ENCODE results near the gene TECR. TPM values are rescaled to one million over a fixed set of nuclear protein-coding genes. Genes with fewer than 3 reads are reported as not detected.

Gene TECR
- total RNA-seq, 1 experiment from 2014 or later = 294 TPM

DNA sequence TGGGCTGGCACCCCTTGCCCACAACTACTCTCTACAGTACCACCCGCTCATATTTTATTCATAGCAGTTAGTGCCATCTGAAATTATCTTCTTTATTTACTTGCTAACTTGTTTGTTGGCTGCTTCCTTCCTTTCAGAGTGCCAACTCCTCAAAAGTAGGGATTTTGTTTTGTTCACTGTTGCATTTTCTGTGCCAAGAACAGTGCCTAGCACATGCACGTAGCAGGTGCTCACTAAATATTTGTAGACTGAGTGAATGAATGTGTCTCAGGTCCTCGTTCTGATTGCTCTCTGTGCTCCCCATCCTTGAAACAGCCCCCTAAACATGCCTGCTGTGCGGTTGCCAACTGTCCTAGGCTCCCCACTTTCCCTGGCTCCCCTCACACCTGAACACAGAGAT lies 35.0 kb upstream of the TECR start:
- Histone ChIP-seq H3K9me3 (ENCODE audit: insufficient read depth, low read depth) (no peaks in the 10 kb centered on the region), H2AFZ (no peak overlapping the region), H3K36me3 (ENCODE audit: low read depth) (peaks cover 24% of the 10 kb centered on the region), H3K4me1 (replicated peaks; ENCODE audit: insufficient read depth) (peaks cover 34% of the 10 kb centered on the region), H3K4me3 (peak overlapping the region; percentile 99), H3K9me2 (ENCODE audit: insufficient read depth) (no peaks in the 10 kb centered on the region), H3K27ac (peak overlapping the region; percentile 91), H4K20me1 (ENCODE audit: insufficient read depth) (peaks cover 46% of the 10 kb centered on the region), H3F3A (ENCODE audit: insufficient read depth, low read depth) (peaks cover 57% of the 10 kb centered on the region), H3K79me2 (ENCODE audit: low read depth) (peaks cover 69% of the 10 kb centered on the region), H3K4me2 (peak overlapping the region; percentile 90), H3K27me3 (ENCODE audit: insufficient read depth, low read depth) (no peaks in the 10 kb centered on the region)
- BruUV-seq (replicated peaks) = no TSS peak
- ChIA-PET CTCF (interaction anchor here (0.6 to 1.1 kb wide), 3 partner anchors 11 to 144 kb away, joined by 4 to 7 read pairs (median 6); no protein-coding TSS in a partner anchor), POLR2A (ENCODE audit: unreplicated experiment) (interaction anchor here (1.3 kb wide), 1 partner anchor 12 kb away, joined by 6 read pairs; no protein-coding TSS in a partner anchor)
- intact Hi-C loops (cut with micrococcal nuclease; ENCODE audit: unreplicated experiment) = loop anchor here (10.0 kb wide), 1 partner anchor 60 kb away; the partner anchor contains the start of gene PKN1
- DNase-seq = no peak
- TF ChIP-seq EZH2 (IDR thresholded peaks at IDR 0.05; ENCODE audit: low read depth) = no peak
- TF ChIP-seq, protein P1, sequence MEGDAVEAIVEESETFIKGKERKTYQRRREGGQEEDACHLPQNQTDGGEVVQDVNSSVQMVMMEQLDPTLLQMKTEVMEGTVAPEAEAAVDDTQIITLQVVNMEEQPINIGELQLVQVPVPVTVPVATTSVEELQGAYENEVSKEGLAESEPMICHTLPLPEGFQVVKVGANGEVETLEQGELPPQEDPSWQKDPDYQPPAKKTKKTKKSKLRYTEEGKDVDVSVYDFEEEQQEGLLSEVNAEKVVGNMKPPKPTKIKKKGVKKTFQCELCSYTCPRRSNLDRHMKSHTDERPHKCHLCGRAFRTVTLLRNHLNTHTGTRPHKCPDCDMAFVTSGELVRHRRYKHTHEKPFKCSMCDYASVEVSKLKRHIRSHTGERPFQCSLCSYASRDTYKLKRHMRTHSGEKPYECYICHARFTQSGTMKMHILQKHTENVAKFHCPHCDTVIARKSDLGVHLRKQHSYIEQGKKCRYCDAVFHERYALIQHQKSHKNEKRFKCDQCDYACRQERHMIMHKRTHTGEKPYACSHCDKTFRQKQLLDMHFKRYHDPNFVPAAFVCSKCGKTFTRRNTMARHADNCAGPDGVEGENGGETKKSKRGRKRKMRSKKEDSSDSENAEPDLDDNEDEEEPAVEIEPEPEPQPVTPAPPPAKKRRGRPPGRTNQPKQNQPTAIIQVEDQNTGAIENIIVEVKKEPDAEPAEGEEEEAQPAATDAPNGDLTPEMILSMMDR (conservative IDR thresholded peaks at IDR 0.05) = no peak

DNA sequence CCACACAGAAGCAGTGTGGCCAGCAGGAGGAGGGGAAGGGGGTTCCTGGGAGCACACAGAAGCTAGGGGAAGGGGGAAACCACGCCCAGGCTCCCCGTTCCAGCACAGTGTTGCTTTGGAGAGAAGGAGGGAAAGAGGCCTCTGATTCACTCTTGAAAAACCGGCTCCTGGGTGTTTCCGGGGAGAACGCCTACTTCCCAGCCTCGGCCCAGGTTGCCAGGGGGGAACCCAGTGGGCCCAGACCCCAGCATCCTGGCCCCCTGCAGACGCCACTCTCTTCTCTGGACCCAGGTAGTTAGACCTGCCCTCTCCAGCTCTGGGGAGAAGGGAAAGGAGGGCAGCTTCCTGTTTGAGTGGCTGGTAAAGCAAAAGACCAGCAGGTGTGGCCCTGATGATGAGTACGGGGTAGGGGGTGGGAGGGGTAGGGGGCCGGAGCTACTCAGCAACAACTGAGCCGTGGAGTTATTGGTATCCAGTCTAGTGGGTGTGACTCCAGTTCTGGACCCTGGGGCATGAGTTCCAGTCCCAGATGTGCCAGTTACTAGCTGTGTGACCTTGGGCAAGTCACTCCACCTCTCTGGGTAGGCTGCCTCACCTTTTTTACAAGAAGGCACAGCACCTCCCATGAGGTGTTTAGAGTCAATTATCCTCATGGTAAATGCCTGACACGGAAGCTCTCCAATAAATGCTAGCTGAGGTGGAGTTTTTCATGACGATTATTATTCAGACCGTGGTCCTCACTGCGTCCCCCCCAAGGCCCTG lies 34.3 kb upstream of the TECR start:
- peaks cover 34% of the 10 kb centered on the region for H3K4me1 ChIP-seq (replicated peaks; ENCODE audit: insufficient read depth)
- CTCF ChIA-PET = interaction anchor here (0.6 to 1.1 kb wide), 4 partner anchors 11 to 145 kb away, joined by 4 to 7 read pairs (median 5); no protein-coding TSS in a partner anchor
- peaks cover 62% of the 10 kb centered on the region for H3K79me2 ChIP-seq (ENCODE audit: low read depth)
- H3F3A ChIP-seq (ENCODE audit: insufficient read depth, low read depth) = peaks cover 50% of the 10 kb centered on the region
- intact Hi-C loops (cut with micrococcal nuclease; ENCODE audit: unreplicated experiment) = loop anchor here (1.0 to 10.0 kb wide), 2 partner anchors 10 to 60 kb away; partner anchors contain the start of gene PKN1
- peak overlapping the region; percentile 99 for H3K4me3 ChIP-seq
- peaks cover 43% of the 10 kb centered on the region for H4K20me1 ChIP-seq (ENCODE audit: insufficient read depth)
- peak overlapping the region; percentile 90 for H3K4me2 ChIP-seq
- DNase-seq = peak; percentile 66 to 84
- no peaks in the 10 kb centered on the region for H3K27me3 ChIP-seq (ENCODE audit: insufficient read depth, low read depth)
- POLR2A ChIA-PET (ENCODE audit: unreplicated experiment) = interaction anchor here (0.5 to 1.3 kb wide), 6 partner anchors 11 to 914 kb away, joined by 3 to 11 read pairs (median 4); partner anchors contain the start of gene DNAJB1
- H3K36me3 ChIP-seq (ENCODE audit: low read depth) = peaks cover 18% of the 10 kb centered on the region
- peak overlapping the region; percentile 91 for H3K27ac ChIP-seq
- H3K9me2 ChIP-seq (ENCODE audit: insufficient read depth) = no peaks in the 10 kb centered on the region
- H3K9me3 ChIP-seq (ENCODE audit: insufficient read depth, low read depth) = no peaks in the 10 kb centered on the region
- BruUV-seq (replicated peaks) = TSS peak; percentile 31
- no peak for TF ChIP-seq EZH2 (IDR thresholded peaks at IDR 0.05; ENCODE audit: low read depth)
- TF ChIP-seq, protein P1 (conservative IDR thresholded peaks at IDR 0.05) = no peak
- H2AFZ ChIP-seq = no peak overlapping the region; the same call in 1 of the 2 replicates

DNA sequence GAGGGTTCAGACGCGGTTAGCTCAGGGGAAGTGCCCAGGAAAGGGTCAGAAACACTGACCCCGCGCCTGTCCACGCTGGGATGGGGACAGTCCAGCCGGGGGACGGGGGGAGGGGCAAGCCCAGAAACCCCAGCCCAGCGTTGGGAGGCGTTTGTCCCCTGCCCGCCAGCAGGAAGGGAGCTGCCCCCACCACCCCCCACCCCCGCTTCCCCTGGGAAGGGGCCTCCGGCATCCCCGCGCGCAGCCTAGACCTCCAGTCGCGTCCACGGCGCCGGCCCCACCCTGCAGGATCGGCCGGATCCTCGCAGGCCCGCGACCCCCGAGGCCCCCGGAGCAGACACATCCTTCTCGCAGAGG lies 33.7 kb upstream of the TECR start:
- POLR2A ChIA-PET (ENCODE audit: unreplicated experiment) = interaction anchor here (0.5 to 1.3 kb wide), 6 partner anchors 10 to 913 kb away, joined by 3 to 16 read pairs (median 6); no protein-coding TSS in a partner anchor
- no peak overlapping the region; the same call in 1 of the 2 replicates for H2AFZ ChIP-seq

More for the DNA sequence above, 33.7 kb upstream of the TECR start:
- Histone ChIP-seq H3K27me3 (ENCODE audit: insufficient read depth, low read depth) (no peaks in the 10 kb centered on the region), H3K9me3 (ENCODE audit: insufficient read depth, low read depth) (no peaks in the 10 kb centered on the region), H3K27ac (peak overlapping the region; percentile 91), H3F3A (ENCODE audit: insufficient read depth, low read depth) (peaks cover 46% of the 10 kb centered on the region), H4K20me1 (ENCODE audit: insufficient read depth) (peaks cover 39% of the 10 kb centered on the region), H3K79me2 (ENCODE audit: low read depth) (peaks cover 57% of the 10 kb centered on the region), H3K4me2 (peak overlapping the region; percentile 90), H3K9me2 (ENCODE audit: insufficient read depth) (no peaks in the 10 kb centered on the region), H3K4me3 (peak overlapping the region; percentile 99), H3K36me3 (ENCODE audit: low read depth) (peaks cover 13% of the 10 kb centered on the region), H3K4me1 (replicated peaks; ENCODE audit: insufficient read depth) (peaks cover 34% of the 10 kb centered on the region)
- CTCF ChIA-PET = interaction anchor here (0.6 to 1.1 kb wide), 3 partner anchors 10 to 15 kb away, joined by 4 to 7 read pairs (median 6); no protein-coding TSS in a partner anchor
- intact Hi-C loops (cut with micrococcal nuclease; ENCODE audit: unreplicated experiment) = loop anchor here (1.0 to 10.0 kb wide), 4 partner anchors 10 to 61 kb away; partner anchors contain the start of gene PKN1
- DNase-seq = no peak
- TF ChIP-seq, protein P1 (conservative IDR thresholded peaks at IDR 0.05) = no peak
- no peak for TF ChIP-seq EZH2 (IDR thresholded peaks at IDR 0.05; ENCODE audit: low read depth)
- BruUV-seq (replicated peaks) = no TSS peak
